Endodermal cell (in vitro differentiated cells): ENCODE data around the gene COL11A2. TPM values are rescaled to one million over a fixed set of nuclear protein-coding genes. Genes with fewer than 3 reads are reported as not detected.

Experiments
- DNase-seq: peaks from one replicate; pipeline ENCODE4 v3.0.0-alpha.2; 2017
- H3K27ac ChIP-seq: 2 replicates; pipeline ENCODE4 v1.5.1; 2013; ENCODE audit warnings: mild to moderate bottlenecking, low read depth, low read length, moderate library complexity
- H3K27me3 ChIP-seq: 2 replicates; pipeline ENCODE4 v1.6.1; 2013; ENCODE audit warnings: mild to moderate bottlenecking, low read length, moderate library complexity; ENCODE audit not compliant: insufficient read depth, control insufficient read depth, poor library complexity, severe bottlenecking
- H3K36me3 ChIP-seq: 2 replicates; pipeline ENCODE4 v1.7.0; 2013; ENCODE audit warnings: mild to moderate bottlenecking, low read length, moderate library complexity; ENCODE audit not compliant: control insufficient read depth, insufficient read depth
- H3K4me1 ChIP-seq: one replicate; pipeline ENCODE4 v1.7.0; 2013; ENCODE audit warnings: low read length; ENCODE audit not compliant: control insufficient read depth, insufficient read depth
- H3K4me3 ChIP-seq: 2 replicates; pipeline ENCODE4 v1.5.1; 2013; ENCODE audit warnings: mild to moderate bottlenecking, low read length, moderate library complexity
- H3K9ac ChIP-seq: 2 replicates; pipeline ENCODE4 v1.6.1; 2013; ENCODE audit warnings: mild to moderate bottlenecking, low read length, moderate library complexity; ENCODE audit not compliant: poor library complexity, severe bottlenecking; ENCODE audit errors: extremely low read depth
- H3K9me3 ChIP-seq: 2 replicates; pipeline ENCODE4 v1.6.1; 2013; ENCODE audit warnings: mild to moderate bottlenecking, low read length, moderate library complexity; ENCODE audit not compliant: control insufficient read depth
- H3K27ac Mint-ChIP-seq: 2 replicates; pipeline ENCODE4 v1.8.0; 2020; ENCODE audit warnings: mixed read lengths
- H3K27me3 Mint-ChIP-seq: 2 replicates; pipeline ENCODE4 v1.8.0; 2021; ENCODE audit warnings: mild to moderate bottlenecking, mixed read lengths; ENCODE audit not compliant: insufficient read depth
- H3K36me3 Mint-ChIP-seq: 2 replicates; pipeline ENCODE4 v1.8.0; 2020; ENCODE audit warnings: low read depth, mixed read lengths
- H3K4me1 Mint-ChIP-seq: 2 replicates; pipeline ENCODE4 v1.8.0; 2020; ENCODE audit warnings: mixed read lengths
- H3K4me3 Mint-ChIP-seq: 2 replicates; pipeline ENCODE4 v1.8.0; 2020; ENCODE audit warnings: mild to moderate bottlenecking, moderate library complexity, mixed read lengths
- H3K9me3 Mint-ChIP-seq: 2 replicates; pipeline ENCODE4 v1.8.0; 2020; ENCODE audit warnings: mild to moderate bottlenecking, mixed read lengths
- WGBS, 2 experiments: methylation state at CpG; one replicate each; pipeline versions ENCODE4 v1.1.5 to v1.1.7; 2013; ENCODE audit warnings: missing lambda C conversion rate in 2 of 2, mixed read lengths in 1 of 2; ENCODE audit not compliant: insufficient coverage in 1 of 2, insufficient read length in 1 of 2; 5-methylcytosine and 5-hydroxymethylcytosine counted together
- total RNA-seq, 2 donors: library from RNA; stranded (reverse); fragmentation: NEBNext Ultra II Directional in 1 of 2; extraction: Animal tissue kit (Norgen Biotek cat#: 25700) in 1 of 2; gene quantifications; 2 replicates in 1 of 2; 3 replicates in 1 of 2; pipeline ENCODE4 v1.2.1, GENCODE V29; 2021
- TF ChIP-seq, protein P1 (sequence below): fragments of 200-600 bp; sonication (generic); conservative IDR thresholded peaks from 2 replicates; pipeline ENCODE4 v1.5.0; 2021; ENCODE audit warnings: antibody characterized with exemption, mild to moderate bottlenecking

COL11A2 gene
- total RNA-seq, 2 donors from 2014 or later, result 1.3 to 2.8 TPM

DNA sequence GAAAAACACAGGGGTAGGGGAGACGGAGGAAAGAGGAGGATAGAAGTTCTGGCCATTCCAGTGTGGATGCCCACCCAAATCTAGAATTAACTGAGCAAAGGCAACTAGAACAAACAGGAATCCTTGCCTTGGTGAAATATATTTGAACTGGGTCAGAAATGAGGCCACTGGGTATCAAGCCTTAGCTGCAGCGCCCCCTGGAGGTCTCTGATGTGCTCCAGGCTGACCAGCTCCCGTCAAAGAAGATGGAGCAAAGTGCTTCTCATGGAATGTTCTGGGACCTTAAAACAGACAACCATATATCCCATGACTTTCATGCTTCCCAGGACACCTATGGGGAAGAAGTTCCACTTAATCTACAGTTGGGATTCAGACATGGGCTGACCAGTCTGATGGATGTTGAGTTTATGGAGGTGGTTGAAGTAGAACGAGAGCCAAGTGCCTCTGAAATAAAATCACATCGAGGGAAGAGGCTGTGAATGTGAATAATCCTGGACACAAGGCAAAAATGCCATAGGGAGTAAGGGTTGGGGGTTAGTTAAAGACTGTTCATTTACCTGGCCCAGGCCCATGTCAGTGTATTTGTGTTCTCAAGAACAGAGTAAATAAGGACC is 66.1 kb downstream of the COL11A2 start:
- TF ChIP-seq, protein P1, sequence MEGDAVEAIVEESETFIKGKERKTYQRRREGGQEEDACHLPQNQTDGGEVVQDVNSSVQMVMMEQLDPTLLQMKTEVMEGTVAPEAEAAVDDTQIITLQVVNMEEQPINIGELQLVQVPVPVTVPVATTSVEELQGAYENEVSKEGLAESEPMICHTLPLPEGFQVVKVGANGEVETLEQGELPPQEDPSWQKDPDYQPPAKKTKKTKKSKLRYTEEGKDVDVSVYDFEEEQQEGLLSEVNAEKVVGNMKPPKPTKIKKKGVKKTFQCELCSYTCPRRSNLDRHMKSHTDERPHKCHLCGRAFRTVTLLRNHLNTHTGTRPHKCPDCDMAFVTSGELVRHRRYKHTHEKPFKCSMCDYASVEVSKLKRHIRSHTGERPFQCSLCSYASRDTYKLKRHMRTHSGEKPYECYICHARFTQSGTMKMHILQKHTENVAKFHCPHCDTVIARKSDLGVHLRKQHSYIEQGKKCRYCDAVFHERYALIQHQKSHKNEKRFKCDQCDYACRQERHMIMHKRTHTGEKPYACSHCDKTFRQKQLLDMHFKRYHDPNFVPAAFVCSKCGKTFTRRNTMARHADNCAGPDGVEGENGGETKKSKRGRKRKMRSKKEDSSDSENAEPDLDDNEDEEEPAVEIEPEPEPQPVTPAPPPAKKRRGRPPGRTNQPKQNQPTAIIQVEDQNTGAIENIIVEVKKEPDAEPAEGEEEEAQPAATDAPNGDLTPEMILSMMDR, result peak; percentile 89
- no peaks in the 10 kb centered on the region for H3K27me3 Mint-ChIP-seq
- H3K4me3 Mint-ChIP-seq, result no peak overlapping the region
- no peak overlapping the region for H3K27ac ChIP-seq
- H3K36me3 Mint-ChIP-seq, result peaks cover 12% of the 10 kb centered on the region
- no peaks in the 10 kb centered on the region for H3K27me3 ChIP-seq
- H3K9ac ChIP-seq, result no peak overlapping the region
- H3K36me3 ChIP-seq, result no peaks in the 10 kb centered on the region
- peak; percentile 91 for DNase-seq
- H3K4me1 Mint-ChIP-seq, result peaks cover 21% of the 10 kb centered on the region
- H3K4me3 ChIP-seq, result no peak overlapping the region
- 58 to 74% methylated on average over 5 of the region's 5 CpGs for WGBS, 2 experiments
- H3K4me1 ChIP-seq, result no peaks in the 10 kb centered on the region
- H3K27ac Mint-ChIP-seq, result no peak overlapping the region
- H3K9me3 Mint-ChIP-seq, result peaks cover 31% of the 10 kb centered on the region
- H3K9me3 ChIP-seq, result peaks cover 22% of the 10 kb centered on the region

DNA sequence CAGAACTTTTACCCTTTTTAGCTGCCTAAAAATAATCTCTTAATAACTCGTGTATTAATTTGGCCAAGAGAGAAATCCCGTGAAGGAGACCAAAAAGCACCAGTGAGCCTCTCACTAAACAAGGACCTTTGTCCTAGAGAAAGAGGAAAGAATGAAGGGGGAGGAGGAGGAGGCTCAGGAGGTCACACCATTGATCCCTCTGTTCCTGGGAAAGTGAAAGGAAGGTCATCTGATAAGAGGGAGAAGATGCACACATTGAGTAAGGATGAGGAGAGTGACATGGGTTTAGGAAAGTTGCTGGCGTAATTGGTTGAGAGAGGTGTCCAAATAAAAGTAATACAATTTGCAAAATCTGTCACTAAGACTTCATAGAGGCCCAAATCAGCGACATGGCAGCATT is 67.3 kb downstream of the COL11A2 start:
- H3K27me3 ChIP-seq, result no peaks in the 10 kb centered on the region
- H3K36me3 ChIP-seq, result no peaks in the 10 kb centered on the region
- no peak overlapping the region for H3K27ac ChIP-seq
- Mint-ChIP-seq H3K4me3 (no peak overlapping the region), H3K9me3 (peaks cover 31% of the 10 kb centered on the region), H3K27ac (no peak overlapping the region), H3K4me1 (peaks cover 31% of the 10 kb centered on the region), H3K36me3 (peaks cover 12% of the 10 kb centered on the region), H3K27me3 (no peaks in the 10 kb centered on the region)
- no peak for DNase-seq
- TF ChIP-seq, protein P1, result no peak
- H3K9ac ChIP-seq, result no peak overlapping the region
- H3K4me3 ChIP-seq, result no peak overlapping the region
- peaks cover 22% of the 10 kb centered on the region for H3K9me3 ChIP-seq
- no peaks in the 10 kb centered on the region for H3K4me1 ChIP-seq
- WGBS, 2 experiments, result 78 to 83% methylated on average over 3 to 4 of the region's 4 CpGs

DNA sequence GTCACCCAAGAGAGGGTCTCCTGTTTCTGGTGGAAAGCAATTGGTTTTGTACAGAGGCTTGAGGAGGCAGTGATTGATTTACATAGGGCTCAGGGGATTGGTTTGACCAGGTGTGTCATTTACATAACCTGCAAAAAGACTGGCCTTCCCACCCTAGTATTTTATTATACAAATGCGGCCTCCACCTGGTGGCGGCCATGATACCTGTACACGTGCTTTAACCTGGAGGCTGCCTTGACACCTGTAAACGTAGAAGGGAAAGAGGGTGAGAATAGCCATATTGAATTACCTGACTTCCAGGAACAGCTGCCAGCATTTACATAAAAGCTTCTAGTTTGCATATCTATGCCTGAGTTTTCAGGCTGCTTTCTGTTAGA is 67.8 kb downstream of the COL11A2 start:
- 72 to 84% methylated on average over 3 to 4 of the region's 4 CpGs for WGBS, 2 experiments
- H3K27me3 ChIP-seq, result no peaks in the 10 kb centered on the region
- no peak overlapping the region for H3K4me3 ChIP-seq
- Mint-ChIP-seq H3K27ac (no peak overlapping the region), H3K27me3 (no peaks in the 10 kb centered on the region), H3K36me3 (peaks cover 12% of the 10 kb centered on the region), H3K9me3 (peaks cover 31% of the 10 kb centered on the region), H3K4me1 (peaks cover 33% of the 10 kb centered on the region), H3K4me3 (no peak overlapping the region)
- no peak overlapping the region for H3K27ac ChIP-seq
- no peak for DNase-seq
- no peak overlapping the region for H3K9ac ChIP-seq
- H3K4me1 ChIP-seq, result no peaks in the 10 kb centered on the region
- no peaks in the 10 kb centered on the region for H3K36me3 ChIP-seq
- H3K9me3 ChIP-seq, result peaks cover 22% of the 10 kb centered on the region
- TF ChIP-seq, protein P1, result no peak
